GM12801 (cell line): ENCODE data around the gene UBE2E3.

Experiments used
- TF ChIP-seq, protein P1 (sequence below): IDR thresholded peaks from one replicate; pipeline ENCODE4 v1.5.1; 2011; ENCODE audit warnings: control low read depth; ENCODE audit not compliant: insufficient read length; ENCODE audit errors: extremely low read depth

UBE2E3 gene

DNA sequence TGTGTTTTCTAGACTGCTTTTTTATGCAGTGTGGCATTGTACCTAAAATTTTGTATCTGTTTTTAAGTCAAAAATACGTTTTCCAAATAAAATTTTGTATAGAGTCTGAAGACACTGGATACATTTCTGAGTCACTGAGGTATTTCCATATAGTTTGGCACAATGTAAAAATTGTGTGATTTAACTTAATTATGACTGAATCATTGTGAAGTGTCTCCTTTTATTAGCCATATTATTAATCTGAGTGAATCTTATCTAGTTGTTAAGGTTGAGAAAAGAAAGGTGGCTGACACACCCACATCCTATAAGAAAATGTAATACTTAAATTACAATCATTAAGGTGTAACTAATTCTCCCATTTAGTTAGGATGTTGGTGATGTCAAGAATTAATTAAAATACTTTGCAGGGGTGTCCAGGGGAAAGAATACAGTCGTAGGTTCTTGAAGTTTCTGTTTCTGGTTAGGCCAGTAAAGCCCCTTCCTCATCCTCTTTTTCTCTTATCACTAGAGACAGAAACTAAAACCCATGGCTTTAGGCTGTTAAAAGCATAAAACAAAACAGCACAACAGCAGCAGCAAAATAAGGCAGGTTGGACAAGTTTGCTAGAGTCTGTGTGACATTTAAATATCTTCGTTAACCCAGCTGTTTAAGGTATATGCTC lies 71.6 kb downstream of the UBE2E3 start:
- TF ChIP-seq, protein P1, sequence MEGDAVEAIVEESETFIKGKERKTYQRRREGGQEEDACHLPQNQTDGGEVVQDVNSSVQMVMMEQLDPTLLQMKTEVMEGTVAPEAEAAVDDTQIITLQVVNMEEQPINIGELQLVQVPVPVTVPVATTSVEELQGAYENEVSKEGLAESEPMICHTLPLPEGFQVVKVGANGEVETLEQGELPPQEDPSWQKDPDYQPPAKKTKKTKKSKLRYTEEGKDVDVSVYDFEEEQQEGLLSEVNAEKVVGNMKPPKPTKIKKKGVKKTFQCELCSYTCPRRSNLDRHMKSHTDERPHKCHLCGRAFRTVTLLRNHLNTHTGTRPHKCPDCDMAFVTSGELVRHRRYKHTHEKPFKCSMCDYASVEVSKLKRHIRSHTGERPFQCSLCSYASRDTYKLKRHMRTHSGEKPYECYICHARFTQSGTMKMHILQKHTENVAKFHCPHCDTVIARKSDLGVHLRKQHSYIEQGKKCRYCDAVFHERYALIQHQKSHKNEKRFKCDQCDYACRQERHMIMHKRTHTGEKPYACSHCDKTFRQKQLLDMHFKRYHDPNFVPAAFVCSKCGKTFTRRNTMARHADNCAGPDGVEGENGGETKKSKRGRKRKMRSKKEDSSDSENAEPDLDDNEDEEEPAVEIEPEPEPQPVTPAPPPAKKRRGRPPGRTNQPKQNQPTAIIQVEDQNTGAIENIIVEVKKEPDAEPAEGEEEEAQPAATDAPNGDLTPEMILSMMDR: no peak

DNA sequence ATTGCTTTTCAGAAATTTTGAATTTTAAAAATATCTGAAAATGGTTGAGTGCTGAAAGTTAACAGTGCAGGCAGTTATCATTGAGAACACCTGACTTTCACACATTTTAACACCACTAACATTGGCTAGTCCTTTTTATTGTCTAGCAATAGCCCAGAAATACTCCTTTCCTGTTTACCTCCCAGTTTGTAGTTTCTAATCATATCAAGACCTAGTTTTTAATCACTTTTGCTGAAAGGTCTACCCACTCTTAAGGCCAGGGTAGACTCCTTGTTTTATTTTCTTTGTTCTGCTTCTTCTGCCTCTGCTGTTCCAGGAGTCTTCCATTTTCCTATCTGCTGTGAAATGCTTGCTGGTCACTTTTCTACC lies 72.1 kb downstream of the UBE2E3 start:
- TF ChIP-seq, protein P1: no peak

DNA sequence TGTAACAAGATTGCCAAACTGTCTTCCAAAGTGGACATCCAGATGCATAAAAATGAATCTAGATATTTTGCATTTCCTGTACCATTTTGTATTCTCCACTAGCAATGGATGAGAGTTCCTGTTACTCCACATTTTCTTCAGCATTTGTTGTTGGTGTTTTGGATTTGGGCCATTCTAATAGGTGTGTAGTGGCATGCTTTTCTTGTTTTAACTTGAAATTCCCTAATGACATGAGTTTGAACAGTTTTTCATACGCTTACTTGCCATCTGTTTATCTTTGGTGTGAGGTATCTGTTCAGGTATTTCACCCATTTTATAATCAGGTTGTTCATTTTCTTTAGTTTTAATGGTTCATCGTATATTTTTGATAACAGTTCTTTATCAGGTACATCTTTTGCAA lies 73.9 kb downstream of the UBE2E3 start:
- TF ChIP-seq, protein P1: no peak

DNA sequence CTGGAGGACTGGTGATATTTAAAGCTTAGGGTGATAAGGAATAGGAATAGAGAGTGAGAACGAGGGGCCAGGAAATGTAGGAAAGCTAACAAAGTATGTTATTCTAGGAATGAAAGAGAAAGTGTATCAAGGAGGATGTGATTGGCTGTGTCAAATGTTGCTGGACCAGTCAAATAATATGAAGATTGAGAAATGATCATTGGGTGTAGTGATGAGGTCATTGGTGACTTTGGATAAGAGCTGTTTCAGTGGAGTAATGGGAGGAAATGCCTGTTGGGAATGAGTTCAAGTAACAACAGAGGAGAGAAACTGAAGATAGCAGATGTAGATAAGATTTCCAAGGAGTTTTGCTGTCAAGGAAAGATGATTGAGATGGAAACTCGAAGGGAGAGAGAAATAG lies 74.4 kb downstream of the UBE2E3 start:
- TF ChIP-seq, protein P1: no peak

DNA sequence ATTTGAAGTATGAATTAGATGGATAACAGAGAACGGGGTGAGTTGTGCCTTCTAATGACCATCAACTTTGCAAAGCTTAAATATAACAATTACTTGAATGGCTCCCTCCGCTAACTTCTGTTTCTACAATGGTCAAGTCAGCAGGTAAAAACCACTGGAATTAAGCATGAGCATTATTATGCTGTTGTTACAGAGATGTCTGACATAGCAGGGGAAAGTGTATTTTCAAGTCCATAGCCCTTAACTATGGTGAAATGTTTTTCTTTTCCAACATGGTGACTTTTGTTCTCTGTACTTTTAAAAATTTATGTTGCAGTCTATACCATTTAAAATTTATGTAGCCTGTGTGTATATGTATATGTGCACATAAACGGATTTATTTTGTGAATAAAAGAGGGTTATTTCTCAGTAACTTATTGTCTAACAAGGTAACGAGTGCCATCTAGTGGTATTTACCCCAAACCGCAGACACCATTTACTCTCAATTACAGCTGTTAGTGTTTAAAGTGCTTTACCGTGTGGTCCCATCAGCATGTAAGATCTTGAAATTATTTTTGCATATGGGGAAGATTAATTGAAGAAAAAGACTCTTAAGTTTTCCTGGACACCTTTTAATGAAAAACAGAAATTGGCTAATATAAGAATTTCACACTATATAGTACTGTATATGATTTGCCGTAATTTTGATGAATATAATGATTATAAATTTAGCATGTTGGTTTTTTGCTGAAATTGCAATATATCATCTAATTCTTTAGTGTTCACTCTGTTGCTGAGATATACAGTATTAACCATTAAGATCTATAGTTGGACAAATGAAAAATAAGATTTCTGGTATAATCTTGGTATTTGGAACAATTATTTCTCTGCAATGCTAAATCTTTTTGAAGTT lies 78.2 kb downstream of the UBE2E3 start:
- TF ChIP-seq, protein P1: peak; percentile 37

DNA sequence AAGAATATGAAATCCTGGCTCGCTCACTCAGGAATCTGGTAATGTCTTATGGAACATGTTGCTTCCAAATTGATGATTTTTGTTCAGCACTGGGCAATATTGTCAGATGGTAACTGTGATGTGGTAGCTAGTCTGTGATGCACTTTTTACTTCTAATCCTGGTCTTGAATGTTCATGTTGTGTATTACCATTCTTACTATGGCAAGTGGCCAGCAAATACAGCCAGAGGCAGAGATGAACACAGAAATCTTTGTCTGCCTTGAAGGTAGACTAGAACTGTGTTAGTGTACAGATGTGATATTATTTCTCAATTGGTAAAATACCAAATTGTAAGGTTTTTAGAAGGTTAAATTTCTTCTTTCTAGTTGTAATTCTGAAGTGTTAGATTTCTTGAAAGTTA lies 83.3 kb downstream of the UBE2E3 start:
- TF ChIP-seq, protein P1: no peak

DNA sequence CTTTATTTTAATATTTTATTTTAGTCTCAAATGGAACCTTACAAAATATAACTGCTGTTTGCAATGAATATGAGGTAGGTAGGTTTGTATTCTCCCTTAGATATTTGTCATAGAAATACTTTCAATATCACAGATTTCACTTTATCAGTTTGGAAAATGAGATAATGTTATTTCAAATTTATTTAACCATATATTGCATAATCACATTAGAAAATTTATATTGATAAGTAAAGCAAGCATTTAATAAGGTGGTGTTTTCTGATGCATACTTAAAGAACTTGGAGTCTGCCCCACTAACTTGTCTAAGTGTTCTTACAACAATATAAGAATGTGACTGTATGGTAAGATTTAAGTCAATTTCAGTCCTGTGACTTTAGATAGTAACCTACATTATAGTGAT lies 85.1 kb downstream of the UBE2E3 start:
- TF ChIP-seq, protein P1: no peak
